K562 (cell line): ENCODE measurements around the gene TMEM53. TPM values are rescaled to one million over a fixed set of nuclear protein-coding genes. Genes with fewer than 3 reads are reported as not detected.
A peak's percentile ranks its signal among the peaks of the same experiment; 100 is the strongest.

ENCODE experiments used
- ARID1B ChIP-seq: fragments of 450-650 bp; IDR thresholded peaks from 2 replicates; pipeline ENCODE4 v1.6.1; 2016; ENCODE audit warnings: antibody characterized with exemption, mild to moderate bottlenecking, inconsistent platforms
- CXXC5 ChIP-seq: fragments of 250-450 bp; sonication (Bioruptor Pico); IDR thresholded peaks from 2 replicates; pipeline ENCODE4 v1.8.0; 2022; ENCODE audit warnings: inconsistent platforms, mild to moderate bottlenecking, moderate library complexity
- E2F6 ChIP-seq, 2 experiments: IDR thresholded peaks; 2 replicates each; pipeline ENCODE4 v1.6.1; 2011; ENCODE audit warnings: borderline replicate concordance in 1 of 2, control low read depth in 1 of 2, low read depth in 1 of 2, low read length in 1 of 2, mild to moderate bottlenecking in 1 of 2, mixed read lengths in 1 of 2, moderate library complexity in 1 of 2; ENCODE audit not compliant: insufficient read depth in 1 of 2, insufficient read length in 1 of 2, poor library complexity in 1 of 2, severe bottlenecking in 1 of 2; ENCODE audit errors: extremely low read depth in 1 of 2
- NRF1 ChIP-seq, 2 experiments: fragments of 450-650 bp; IDR thresholded peaks in 1 of 2; conservative IDR thresholded peaks in 1 of 2; 2 replicates each; pipeline ENCODE4 v1.6.1; 2014; ENCODE audit warnings: mild to moderate bottlenecking in 2 of 2
- PRDM10 ChIP-seq: fragments of 450-650 bp; IDR thresholded peaks from 2 replicates; pipeline ENCODE4 v1.6.1; 2018; ENCODE audit not compliant: partially characterized antibody
- RBBP5 ChIP-seq: fragments of 200-600 bp; sonication (generic); IDR thresholded peaks from 2 replicates; pipeline ENCODE4 v1.6.1; 2012; ENCODE audit warnings: borderline replicate concordance, mild to moderate bottlenecking, low read length, control low read depth, inconsistent platforms; ENCODE audit not compliant: insufficient read depth, poor library complexity, severe bottlenecking
- TCF3 ChIP-seq: sonication (generic); formaldehyde crosslinking; IDR thresholded peaks from 2 replicates; pipeline ENCODE4 v1.4.0; 2020; ENCODE audit warnings: mild to moderate bottlenecking, missing genetic modification reagents
- XRCC3 ChIP-seq: fragments of 450-650 bp; IDR thresholded peaks from 2 replicates; pipeline ENCODE4 v1.6.1; 2017; ENCODE audit warnings: mild to moderate bottlenecking, moderate library complexity
- YBX1 ChIP-seq: fragments of 450-650 bp; IDR thresholded peaks from 2 replicates; pipeline ENCODE4 v1.7.1; 2016; ENCODE audit warnings: mild to moderate bottlenecking
- polyA plus RNA-seq, 8 experiments: library from polyadenylated mRNA; depleted of rRNA in 4 of 8; stranded (reverse) in 5 of 8; unstranded in 3 of 8; fragments of >200 nt; fragmentation: Nextera tagmentation in 2 of 8; fragmentation: Illumina TruSeq in 1 of 8; extraction: Ambion mirVana in 2 of 8; extraction: Trizol in 1 of 8; gene quantifications; 2 replicates each; pipeline versions ENCODE4 v1.2.1 to v1.2.3, GENCODE V29; 2011 to 2014; ENCODE audit warnings: inconsistent platforms in 1 of 8, missing spikeins in 1 of 8
- total RNA-seq, 7 experiments: library from RNA; depleted of rRNA in 6 of 7; stranded (reverse); fragments of >200 nt in 6 of 7; fragmentation: Illumina TruSeq in 2 of 7; extraction: Trizol in 2 of 7; gene quantifications; 2 replicates each; pipeline versions ENCODE4 v1.2.1 to v1.2.3, GENCODE V29; 2011 to 2021; ENCODE audit warnings: low replicate concordance in 1 of 7
- TF ChIP-seq, protein P1 (sequence below), 2 experiments: fragments of 450-650 bp; formaldehyde crosslinking in 1 of 2; IDR thresholded peaks; 2 replicates each; pipeline versions ENCODE4 v1.4.0 to v1.6.1; 2014 to 2020; ENCODE audit warnings: mild to moderate bottlenecking in 2 of 2, borderline replicate concordance in 1 of 2, low read depth in 1 of 2
- TF ChIP-seq, protein P2 (sequence below): fragments of 200-800 bp; sonication (Bioruptor generic); IDR thresholded peaks from 2 replicates; pipeline ENCODE4 v1.6.1; 2017; ENCODE audit warnings: missing genetic modification characterization, missing compliant biosample characterization

Gene TMEM53
- total and polyA plus RNA-seq, 9 of the 15 experiments (the other 6 are each of a cell fraction or from before 2014, with no cell fraction given) = 0.23 to 3.7 (median 2.0) TPM

DNA sequence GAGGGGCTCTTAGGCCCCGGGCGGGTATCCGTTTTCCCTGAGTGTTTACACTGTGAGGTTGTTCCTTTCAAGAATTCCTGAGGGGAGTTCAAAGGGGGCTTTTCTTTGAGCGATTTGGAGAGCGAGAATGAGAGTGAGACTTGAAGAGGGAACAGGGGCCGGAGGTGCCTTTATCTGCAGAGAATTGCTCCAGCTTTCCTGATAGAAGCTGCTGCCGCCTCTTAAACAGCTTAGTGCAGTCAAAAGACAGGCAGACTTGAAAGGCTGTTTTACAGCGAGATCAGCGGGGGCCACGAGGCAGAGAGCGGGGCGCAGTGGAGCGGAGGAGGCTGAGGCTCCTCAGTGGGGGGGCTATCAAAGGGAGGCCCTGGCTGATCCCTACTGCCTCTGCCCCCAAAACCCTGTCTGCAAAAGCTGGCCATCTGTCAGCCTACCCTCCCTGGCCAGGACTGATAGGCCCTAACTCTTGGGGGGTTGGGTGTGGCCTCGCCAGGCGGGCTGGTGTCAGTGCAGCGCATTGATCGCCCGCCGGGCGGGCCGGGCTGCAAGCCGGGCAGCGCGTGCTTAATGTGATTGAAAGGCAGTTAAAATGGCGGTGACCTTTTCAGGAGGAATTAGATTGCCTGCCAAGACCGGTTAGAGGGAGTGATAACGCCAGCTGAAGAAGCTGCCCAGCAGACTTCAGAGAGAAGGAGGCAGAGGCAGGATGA lies 36.4 kb downstream of the TMEM53 start (continued):
- TF ChIP-seq RBBP5 (peak; percentile 34), E2F6 (IDR thresholded peaks at IDR 0.05; ENCODE audit: borderline replicate concordance in 1 of 2, extremely low read depth in 1 of 2, insufficient read depth in 1 of 2, insufficient read length in 1 of 2, low read depth in 1 of 2, low read length in 1 of 2, poor library complexity in 1 of 2, severe bottlenecking in 1 of 2) (peak; percentile 62 to 88), XRCC3 (no peak), NRF1 (conservative IDR thresholded peaks at IDR 0.05 in 1 of 2, IDR thresholded peaks at IDR 0.05 in 1 of 2) (0 out of 4 replicates have a peak, but pooled peaks have one; percentile 24 to 37), YBX1 (no peak), CXXC5 (CRISPR knock-in tag) (peak; percentile 77), PRDM10 (peak; percentile 19), TCF3 (CRISPR knock-in tag) (peak; percentile 94), ARID1B (peak; percentile 90)
- TF ChIP-seq, protein P1, sequence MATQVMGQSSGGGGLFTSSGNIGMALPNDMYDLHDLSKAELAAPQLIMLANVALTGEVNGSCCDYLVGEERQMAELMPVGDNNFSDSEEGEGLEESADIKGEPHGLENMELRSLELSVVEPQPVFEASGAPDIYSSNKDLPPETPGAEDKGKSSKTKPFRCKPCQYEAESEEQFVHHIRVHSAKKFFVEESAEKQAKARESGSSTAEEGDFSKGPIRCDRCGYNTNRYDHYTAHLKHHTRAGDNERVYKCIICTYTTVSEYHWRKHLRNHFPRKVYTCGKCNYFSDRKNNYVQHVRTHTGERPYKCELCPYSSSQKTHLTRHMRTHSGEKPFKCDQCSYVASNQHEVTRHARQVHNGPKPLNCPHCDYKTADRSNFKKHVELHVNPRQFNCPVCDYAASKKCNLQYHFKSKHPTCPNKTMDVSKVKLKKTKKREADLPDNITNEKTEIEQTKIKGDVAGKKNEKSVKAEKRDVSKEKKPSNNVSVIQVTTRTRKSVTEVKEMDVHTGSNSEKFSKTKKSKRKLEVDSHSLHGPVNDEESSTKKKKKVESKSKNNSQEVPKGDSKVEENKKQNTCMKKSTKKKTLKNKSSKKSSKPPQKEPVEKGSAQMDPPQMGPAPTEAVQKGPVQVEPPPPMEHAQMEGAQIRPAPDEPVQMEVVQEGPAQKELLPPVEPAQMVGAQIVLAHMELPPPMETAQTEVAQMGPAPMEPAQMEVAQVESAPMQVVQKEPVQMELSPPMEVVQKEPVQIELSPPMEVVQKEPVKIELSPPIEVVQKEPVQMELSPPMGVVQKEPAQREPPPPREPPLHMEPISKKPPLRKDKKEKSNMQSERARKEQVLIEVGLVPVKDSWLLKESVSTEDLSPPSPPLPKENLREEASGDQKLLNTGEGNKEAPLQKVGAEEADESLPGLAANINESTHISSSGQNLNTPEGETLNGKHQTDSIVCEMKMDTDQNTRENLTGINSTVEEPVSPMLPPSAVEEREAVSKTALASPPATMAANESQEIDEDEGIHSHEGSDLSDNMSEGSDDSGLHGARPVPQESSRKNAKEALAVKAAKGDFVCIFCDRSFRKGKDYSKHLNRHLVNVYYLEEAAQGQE (IDR thresholded peaks at IDR 0.05; ENCODE audit: borderline replicate concordance) = peak; percentile 78
- TF ChIP-seq, protein P1 (CRISPR knock-in tag; IDR thresholded peaks at IDR 0.05; ENCODE audit: low read depth) = no peak
- TF ChIP-seq, protein P2, sequence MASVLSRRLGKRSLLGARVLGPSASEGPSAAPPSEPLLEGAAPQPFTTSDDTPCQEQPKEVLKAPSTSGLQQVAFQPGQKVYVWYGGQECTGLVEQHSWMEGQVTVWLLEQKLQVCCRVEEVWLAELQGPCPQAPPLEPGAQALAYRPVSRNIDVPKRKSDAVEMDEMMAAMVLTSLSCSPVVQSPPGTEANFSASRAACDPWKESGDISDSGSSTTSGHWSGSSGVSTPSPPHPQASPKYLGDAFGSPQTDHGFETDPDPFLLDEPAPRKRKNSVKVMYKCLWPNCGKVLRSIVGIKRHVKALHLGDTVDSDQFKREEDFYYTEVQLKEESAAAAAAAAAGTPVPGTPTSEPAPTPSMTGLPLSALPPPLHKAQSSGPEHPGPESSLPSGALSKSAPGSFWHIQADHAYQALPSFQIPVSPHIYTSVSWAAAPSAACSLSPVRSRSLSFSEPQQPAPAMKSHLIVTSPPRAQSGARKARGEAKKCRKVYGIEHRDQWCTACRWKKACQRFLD (CRISPR knock-in tag) = peak; percentile 69; the same call in 1 of the 2 replicates
